ENCODE measurements around the gene SLC1A7. TPM values are rescaled to one million over a fixed set of nuclear protein-coding genes. Genes with fewer than 3 reads are reported as not detected.

The SLC1A7 gene
- total RNA-seq, 2 experiments from 2014 or later = not detected

- POLR2A ChIA-PET = no interaction called here
- CTCF ChIA-PET = no interaction called here
These were observed 38.0 kb downstream of the SLC1A7 start for GRCh38 chr1:53104289-53104913.

- POLR2A ChIA-PET = no interaction called here
These were observed 47.9 kb downstream of the SLC1A7 start for GRCh38 chr1:53094533-53094919.

GRCh38 chr1:53093778-53094532, 48.5 kb downstream of the SLC1A7 start:
- POLR2A ChIA-PET = interaction anchor here (0.6 kb wide), 1 partner anchor 801 kb away, joined by 3 read pairs; no protein-coding TSS in a partner anchor
- CTCF ChIA-PET = no interaction called here

More at GRCh38 chr1:53094533-53094919, 47.9 kb downstream of the SLC1A7 start:
- CTCF ChIA-PET = no interaction called here

DNA sequence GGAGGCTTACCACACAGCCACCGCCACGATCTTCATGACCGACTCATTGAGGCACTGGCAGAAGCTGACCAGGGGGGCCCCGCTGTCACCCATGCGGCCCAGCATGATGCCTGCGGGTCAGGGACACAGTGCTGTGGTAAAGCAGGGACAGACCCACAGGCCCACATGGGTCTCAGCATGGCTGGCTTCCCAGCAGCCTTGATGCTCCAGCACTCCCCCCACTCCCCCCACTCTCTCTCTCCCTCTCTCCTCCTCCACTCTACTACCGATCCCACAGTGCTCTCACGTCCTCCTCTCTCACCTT, 49.0 kb downstream of the SLC1A7 start:
- ChIA-PET CTCF (no interaction called here), POLR2A (interaction anchor here (0.6 kb wide), 1 partner anchor 800 kb away, joined by 3 read pairs; no protein-coding TSS in a partner anchor)

DNA sequence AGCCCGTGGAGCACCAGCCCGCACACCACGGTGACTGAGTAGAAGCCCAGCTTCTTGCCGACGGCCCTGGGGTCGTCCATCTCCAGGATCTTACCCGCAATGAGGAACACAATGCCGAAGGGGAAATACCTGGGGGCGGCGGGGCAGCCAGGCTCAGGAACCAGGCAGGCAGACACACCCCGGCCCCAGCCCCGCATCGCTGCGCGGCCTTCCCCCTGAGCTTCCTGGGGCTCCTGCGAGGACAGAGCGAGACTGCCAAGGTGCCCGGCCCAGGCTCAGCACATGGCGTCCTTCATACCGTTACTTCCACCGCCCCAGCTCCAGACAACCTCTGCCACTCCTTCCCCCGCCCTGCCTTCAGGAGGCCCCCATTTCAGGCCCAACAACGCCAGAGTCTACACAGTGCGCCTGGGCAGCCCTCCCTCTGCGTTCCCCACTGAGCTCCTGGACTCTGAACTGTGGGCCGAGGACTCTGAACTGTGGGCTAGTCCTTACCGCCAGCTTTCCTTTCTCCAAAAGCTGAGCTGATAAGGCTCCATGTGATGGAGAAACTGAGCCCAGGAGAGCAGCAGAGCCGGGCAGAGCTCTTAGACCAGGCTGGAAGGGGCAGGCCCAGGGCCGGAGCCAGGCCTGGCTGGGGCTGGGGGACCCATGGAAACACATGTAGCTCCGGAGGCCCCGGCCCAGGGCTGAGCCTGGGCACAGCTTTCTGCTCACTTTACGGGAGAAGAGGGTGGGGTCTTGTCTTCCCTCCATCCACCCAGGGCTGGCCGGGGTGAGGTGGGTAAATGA, 49.6 kb downstream of the SLC1A7 start:
- POLR2A ChIA-PET = interaction anchor here (0.6 kb wide), 1 partner anchor 800 kb away, joined by 3 read pairs; no protein-coding TSS in a partner anchor
- CTCF ChIA-PET = no interaction called here

- ChIA-PET CTCF (no interaction called here), POLR2A (no interaction called here)
These were observed 50.4 kb downstream of the SLC1A7 start for GRCh38 chr1:53091841-53092645.

GRCh38 chr1:53090227-53091147, 52.0 kb downstream of the SLC1A7 start:
- POLR2A ChIA-PET = no interaction called here
- CTCF ChIA-PET = no interaction called here

DNA sequence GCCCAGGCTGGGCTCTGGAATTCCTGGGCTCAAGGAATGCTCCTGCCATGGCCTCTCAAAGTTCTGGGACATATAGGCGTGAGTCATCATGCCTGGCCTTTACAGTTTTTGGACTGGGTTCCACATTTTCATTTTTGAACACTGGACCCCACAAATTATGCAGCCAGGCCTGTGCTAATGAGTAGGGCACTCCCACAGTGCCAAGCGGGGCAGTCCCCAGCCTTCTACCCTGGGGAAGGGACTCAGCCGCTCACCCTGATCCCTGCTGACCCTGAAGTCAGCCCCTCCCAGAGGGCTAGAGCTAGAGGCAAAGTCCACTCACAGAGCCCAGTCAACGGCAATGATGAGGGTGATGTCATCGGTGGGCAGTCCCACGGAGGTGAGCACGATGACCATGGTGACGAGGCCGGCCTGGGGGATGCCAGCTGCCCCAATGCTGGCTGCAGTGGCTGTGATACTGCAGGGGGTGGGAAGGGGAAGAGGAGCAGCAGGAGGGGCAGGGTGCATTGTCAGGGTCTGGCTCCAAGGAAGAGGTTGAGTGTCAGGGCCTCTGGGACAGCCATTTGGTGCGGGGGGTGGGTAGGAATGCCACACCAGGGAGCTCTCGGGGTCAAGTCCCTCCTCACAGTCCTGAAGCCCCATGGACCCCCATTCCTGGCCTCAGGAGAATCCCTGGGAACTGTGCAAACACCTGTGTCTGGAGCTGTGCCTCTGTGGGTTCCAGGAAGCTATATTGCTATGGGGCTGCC, 52.8 kb downstream of the SLC1A7 start:
- ChIA-PET CTCF (no interaction called here), POLR2A (no interaction called here)

DNA sequence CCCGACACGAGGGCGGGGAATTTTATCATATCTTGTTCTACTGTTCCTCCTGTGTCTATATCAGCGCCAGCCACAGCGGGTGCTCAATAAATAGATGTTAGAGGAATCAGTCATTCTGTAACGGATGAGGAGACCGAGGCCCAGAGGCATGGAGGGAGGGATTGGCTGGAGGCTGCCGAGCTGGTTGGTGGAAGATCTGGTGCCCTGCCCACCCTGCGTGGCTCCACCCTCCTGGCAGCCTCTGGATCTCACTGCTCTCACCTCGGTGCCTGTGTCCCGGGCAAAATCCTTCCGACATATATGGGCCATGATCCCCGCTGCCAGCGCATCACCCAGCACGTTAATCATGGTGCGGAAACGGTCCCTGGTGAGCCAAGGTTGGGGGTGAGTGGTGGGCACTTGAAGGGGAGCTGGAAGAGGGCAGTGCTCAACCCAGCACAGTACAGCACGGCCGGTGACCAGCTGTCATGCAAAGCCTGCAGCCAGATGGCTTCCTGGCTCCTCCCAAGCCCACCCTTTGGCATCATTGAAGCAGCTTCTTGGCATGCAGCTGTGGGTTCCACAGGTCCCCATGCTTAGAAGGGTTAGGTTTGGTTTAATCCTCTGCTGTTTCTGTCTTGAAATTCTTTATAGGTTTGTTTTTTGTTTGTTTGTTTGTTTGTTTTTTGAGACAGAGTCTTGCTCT, 53.7 kb downstream of the SLC1A7 start:
- CTCF ChIA-PET = no interaction called here
- POLR2A ChIA-PET = no interaction called here

DNA sequence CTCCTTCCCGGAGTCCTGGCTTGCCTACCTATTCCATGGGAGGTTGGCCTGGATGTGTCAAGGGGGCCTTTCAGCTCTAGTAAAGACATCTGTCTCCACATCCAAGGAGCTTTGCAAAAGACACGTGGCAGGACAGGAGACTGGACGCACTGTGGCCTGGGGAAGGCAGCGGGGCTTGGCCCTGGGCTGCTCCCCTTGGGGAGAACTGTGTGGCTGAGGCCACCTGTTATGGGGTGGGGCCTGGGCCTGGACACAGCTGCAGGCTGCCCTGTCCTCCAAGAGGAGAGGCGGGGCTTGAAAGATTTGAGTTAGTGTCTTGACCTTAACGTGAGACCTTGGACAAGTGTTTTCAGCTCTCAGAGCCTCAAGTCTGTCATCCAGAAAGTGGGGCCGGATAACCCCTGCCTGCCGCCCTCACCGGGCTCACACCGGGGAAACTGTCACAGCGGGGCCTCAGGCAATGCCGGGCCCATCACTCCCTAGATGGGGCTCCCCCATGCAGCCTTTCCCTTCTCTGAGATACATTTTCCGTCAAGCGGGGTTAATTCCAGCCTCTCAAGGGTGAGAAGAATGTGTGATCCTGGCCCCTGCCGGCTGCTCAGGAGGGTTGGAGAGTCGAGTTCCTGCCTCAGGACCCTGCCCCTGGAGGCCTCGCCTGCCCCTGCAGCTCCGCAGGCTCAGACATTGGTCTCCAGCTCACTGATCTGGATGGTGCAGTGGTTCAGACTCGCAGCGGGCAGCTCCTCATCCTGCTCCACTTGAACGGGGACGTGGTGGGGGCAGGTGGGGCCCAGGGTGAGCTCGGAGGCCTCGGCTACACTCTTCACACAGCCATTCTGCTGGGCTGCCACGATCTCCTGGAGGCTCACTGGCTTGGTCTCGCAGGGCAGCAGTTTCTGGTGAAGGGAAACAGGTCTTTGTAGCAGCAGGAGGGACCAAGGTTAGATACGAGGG, 54.8 kb downstream of the SLC1A7 start:
- POLR2A ChIA-PET = no interaction called here
- CTCF ChIA-PET = no interaction called here

DNA sequence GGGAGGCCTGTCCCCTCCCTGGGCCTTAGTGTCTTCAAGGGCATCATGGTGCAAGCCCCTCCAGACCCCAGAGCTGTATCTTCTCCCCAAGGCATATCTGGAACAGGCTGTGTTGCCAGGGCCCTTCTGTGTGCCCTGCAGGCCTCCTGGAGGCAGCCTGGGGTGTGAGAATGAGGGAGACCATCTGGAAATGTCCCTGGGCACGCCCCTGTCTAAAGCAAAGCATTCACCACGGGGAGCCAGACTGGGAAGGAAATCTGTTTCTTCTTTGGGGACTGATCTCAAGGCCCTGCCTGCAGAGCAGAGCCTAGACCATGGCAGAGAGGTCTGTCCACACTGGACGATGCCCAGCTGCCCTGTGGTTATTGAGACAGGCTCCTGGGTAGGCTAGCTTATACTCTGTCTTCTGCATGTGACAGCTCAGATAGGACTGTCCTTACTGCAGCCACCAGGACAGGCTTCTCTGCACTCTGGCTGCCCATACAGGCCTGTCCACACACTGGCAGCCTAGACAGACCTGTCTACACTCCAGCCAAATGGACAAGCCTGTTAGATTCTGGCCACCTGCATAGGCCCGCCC, 55.9 kb downstream of the SLC1A7 start:
- CTCF ChIA-PET = no interaction called here

GRCh38 chr1:53085405-53085804, 57.0 kb downstream of the SLC1A7 start:
- ChIA-PET CTCF (no interaction called here), POLR2A (no interaction called here)

More for the DNA sequence above, 55.9 kb downstream of the SLC1A7 start:
- POLR2A ChIA-PET = no interaction called here

GRCh38 chr1:53084589-53084971, 57.9 kb downstream of the SLC1A7 start:
- CTCF ChIA-PET = no interaction called here
- POLR2A ChIA-PET = no interaction called here

- ChIA-PET CTCF (interaction anchor here (0.6 kb wide), 1 partner anchor 379 kb away, joined by 4 read pairs; no protein-coding TSS in a partner anchor), POLR2A (no interaction called here)
These were observed 58.5 kb downstream of the SLC1A7 start for GRCh38 chr1:53083636-53084588.

DNA sequence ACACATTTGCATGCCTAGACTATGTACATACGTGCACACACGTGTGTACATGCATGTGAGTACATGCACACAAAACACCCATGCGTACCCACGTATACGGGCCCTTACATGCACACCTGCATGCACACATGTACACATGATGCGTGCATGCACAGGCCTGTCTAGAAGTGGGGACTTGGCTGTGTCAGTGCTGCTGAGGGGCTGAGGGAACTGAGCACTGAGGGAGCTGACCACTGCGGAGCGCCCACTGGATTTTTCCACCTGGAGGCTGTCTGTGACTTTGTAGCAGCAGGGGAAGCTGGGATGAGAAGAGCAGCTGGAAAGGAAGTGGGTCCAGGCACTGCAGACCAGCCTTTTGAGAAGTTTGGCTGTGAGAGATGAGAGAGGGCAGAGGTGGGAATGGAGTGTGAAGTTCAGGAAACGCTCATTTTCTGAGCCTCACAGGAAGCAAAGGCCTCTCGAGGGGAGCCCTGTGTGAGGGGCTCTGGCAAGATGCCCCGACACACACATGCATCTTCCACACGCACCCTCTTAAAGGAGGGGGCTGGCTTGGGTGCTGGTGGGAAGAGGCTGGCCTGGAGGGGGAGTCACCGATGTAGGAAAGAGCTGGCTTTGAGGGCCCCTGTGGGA, 59.5 kb downstream of the SLC1A7 start:
- ChIA-PET POLR2A (no interaction called here), CTCF (interaction anchor here (0.6 kb wide), 1 partner anchor 378 kb away, joined by 4 read pairs; no protein-coding TSS in a partner anchor)
